Measurements from ENCODE around the gene JAM2.
"Not testable (repeated sequence)": the region's sequence is repeated elsewhere in the genome, so short reads cannot be mapped to it uniquely, and the experiment has no call there.

Gene JAM2

GRCh38 chr21:25701529-25701928 lies 62.5 kb downstream of the JAM2 start:
- no peak overlapping the region for H3K27ac Mint-ChIP-seq (ENCODE audit: low read depth)
- H3K4me3 Mint-ChIP-seq: no peak overlapping the region
- no peaks in the 10 kb centered on the region for H3K9me3 Mint-ChIP-seq
- no peaks in the 10 kb centered on the region for H3K4me1 Mint-ChIP-seq
- H3K27me3 Mint-ChIP-seq: no peaks in the 10 kb centered on the region
- H3K36me3 Mint-ChIP-seq (ENCODE audit: insufficient read depth): no peaks in the 10 kb centered on the region
- no peak for DNase-seq (ENCODE audit: low spot score in 2 of 2)
- no peak for ATAC-seq (replicated peaks; ENCODE audit: extremely low read depth, poor library complexity, severe bottlenecking)

GRCh38 chr21:25708467-25709065 lies 69.5 kb downstream of the JAM2 start:
- Mint-ChIP-seq H3K36me3 (ENCODE audit: insufficient read depth) (no peaks in the 10 kb centered on the region), H3K27me3 (no peaks in the 10 kb centered on the region), H3K4me3 (no peak overlapping the region), H3K4me1 (no peaks in the 10 kb centered on the region), H3K27ac (ENCODE audit: low read depth) (no peak overlapping the region), H3K9me3 (no peaks in the 10 kb centered on the region)
- DNase-seq (ENCODE audit: low spot score in 2 of 2) (no peak), ATAC-seq (replicated peaks; ENCODE audit: extremely low read depth, poor library complexity, severe bottlenecking) (peak; percentile 28)

GRCh38 chr21:25709684-25710265 lies 70.7 kb downstream of the JAM2 start:
- DNase-seq (ENCODE audit: low spot score in 2 of 2) (no peak), ATAC-seq (replicated peaks; ENCODE audit: extremely low read depth, poor library complexity, severe bottlenecking) (no peak)
- H3K36me3 Mint-ChIP-seq (ENCODE audit: insufficient read depth): no peaks in the 10 kb centered on the region
- no peak overlapping the region for H3K27ac Mint-ChIP-seq (ENCODE audit: low read depth)
- H3K9me3 Mint-ChIP-seq: no peaks in the 10 kb centered on the region
- no peak overlapping the region for H3K4me3 Mint-ChIP-seq
- H3K27me3 Mint-ChIP-seq: no peaks in the 10 kb centered on the region
- no peaks in the 10 kb centered on the region for H3K4me1 Mint-ChIP-seq

GRCh38 chr21:25710550-25710949 lies 71.5 kb downstream of the JAM2 start:
- no peaks in the 10 kb centered on the region for H3K27me3 Mint-ChIP-seq
- no peak overlapping the region for H3K27ac Mint-ChIP-seq (ENCODE audit: low read depth)
- no peaks in the 10 kb centered on the region for H3K9me3 Mint-ChIP-seq
- ATAC-seq (replicated peaks; ENCODE audit: extremely low read depth, poor library complexity, severe bottlenecking) (no peak), DNase-seq (ENCODE audit: low spot score in 2 of 2) (no peak)
- no peaks in the 10 kb centered on the region for H3K36me3 Mint-ChIP-seq (ENCODE audit: insufficient read depth)
- no peak overlapping the region for H3K4me3 Mint-ChIP-seq
- H3K4me1 Mint-ChIP-seq: no peaks in the 10 kb centered on the region

GRCh38 chr21:25714066-25714465 lies 75.0 kb downstream of the JAM2 start:
- H3K4me3 Mint-ChIP-seq; H3K4me1 Mint-ChIP-seq; ATAC-seq (replicated peaks; ENCODE audit: extremely low read depth, poor library complexity, severe bottlenecking); DNase-seq (ENCODE audit: low spot score in 2 of 2); H3K9me3 Mint-ChIP-seq; H3K27me3 Mint-ChIP-seq; H3K36me3 Mint-ChIP-seq (ENCODE audit: insufficient read depth); H3K27ac Mint-ChIP-seq (ENCODE audit: low read depth): not testable (repeated sequence)

- DNase-seq (ENCODE audit: low spot score in 2 of 2) (no peak), ATAC-seq (replicated peaks; ENCODE audit: extremely low read depth, poor library complexity, severe bottlenecking) (no peak)
- Mint-ChIP-seq H3K4me1 (no peaks in the 10 kb centered on the region), H3K27ac (ENCODE audit: low read depth) (no peak overlapping the region), H3K27me3 (no peaks in the 10 kb centered on the region), H3K4me3 (no peak overlapping the region), H3K9me3 (no peaks in the 10 kb centered on the region), H3K36me3 (ENCODE audit: insufficient read depth) (peaks cover 14% of the 10 kb centered on the region)
These were observed 78.6 kb downstream of the JAM2 start for GRCh38 chr21:25717491-25718147.

- H3K27ac Mint-ChIP-seq (ENCODE audit: low read depth): no peak overlapping the region
- H3K9me3 Mint-ChIP-seq: no peaks in the 10 kb centered on the region
- ATAC-seq (replicated peaks; ENCODE audit: extremely low read depth, poor library complexity, severe bottlenecking) (no peak), DNase-seq (ENCODE audit: low spot score in 2 of 2) (no peak)
- no peaks in the 10 kb centered on the region for H3K27me3 Mint-ChIP-seq
- peaks cover 41% of the 10 kb centered on the region for H3K36me3 Mint-ChIP-seq (ENCODE audit: insufficient read depth)
- no peak overlapping the region for H3K4me3 Mint-ChIP-seq
- no peaks in the 10 kb centered on the region for H3K4me1 Mint-ChIP-seq
These were observed 82.9 kb downstream of the JAM2 start for GRCh38 chr21:25721987-25722386.

GRCh38 chr21:25722631-25723030 lies 83.6 kb downstream of the JAM2 start:
- H3K27ac Mint-ChIP-seq (ENCODE audit: low read depth): no peak overlapping the region
- peaks cover 41% of the 10 kb centered on the region for H3K36me3 Mint-ChIP-seq (ENCODE audit: insufficient read depth)
- ATAC-seq (replicated peaks; ENCODE audit: extremely low read depth, poor library complexity, severe bottlenecking) (no peak), DNase-seq (ENCODE audit: low spot score in 2 of 2) (no peak)
- H3K27me3 Mint-ChIP-seq: no peaks in the 10 kb centered on the region
- H3K4me1 Mint-ChIP-seq: no peaks in the 10 kb centered on the region
- no peaks in the 10 kb centered on the region for H3K9me3 Mint-ChIP-seq
- no peak overlapping the region for H3K4me3 Mint-ChIP-seq

GRCh38 chr21:25732091-25732760 lies 93.2 kb downstream of the JAM2 start:
- peaks cover 35% of the 10 kb centered on the region for H3K4me1 Mint-ChIP-seq
- DNase-seq (ENCODE audit: low spot score in 2 of 2) (no peak), ATAC-seq (replicated peaks; ENCODE audit: extremely low read depth, poor library complexity, severe bottlenecking) (no peak)
- H3K9me3 Mint-ChIP-seq: no peaks in the 10 kb centered on the region
- peaks cover 37% of the 10 kb centered on the region for H3K36me3 Mint-ChIP-seq (ENCODE audit: insufficient read depth)
- H3K27me3 Mint-ChIP-seq: no peaks in the 10 kb centered on the region
- H3K27ac Mint-ChIP-seq (ENCODE audit: low read depth): no peak overlapping the region
- H3K4me3 Mint-ChIP-seq: no peak overlapping the region

GRCh38 chr21:25733859-25734653 lies 95.0 kb downstream of the JAM2 start:
- ATAC-seq (replicated peaks; ENCODE audit: extremely low read depth, poor library complexity, severe bottlenecking) (no peak), DNase-seq (ENCODE audit: low spot score in 2 of 2) (peak in 1 of 2 donors; percentile 14)
- Mint-ChIP-seq H3K4me1 (peaks cover 41% of the 10 kb centered on the region), H3K27me3 (no peaks in the 10 kb centered on the region), H3K9me3 (no peaks in the 10 kb centered on the region), H3K4me3 (peak overlapping the region; percentile 95), H3K27ac (ENCODE audit: low read depth) (peak overlapping the region; percentile 97), H3K36me3 (ENCODE audit: insufficient read depth) (peaks cover 26% of the 10 kb centered on the region)

GRCh38 chr21:25734654-25734903 lies 95.5 kb downstream of the JAM2 start:
- Mint-ChIP-seq H3K4me3 (peak overlapping the region; percentile 95), H3K27me3 (no peaks in the 10 kb centered on the region), H3K4me1 (peaks cover 46% of the 10 kb centered on the region), H3K27ac (ENCODE audit: low read depth) (peak overlapping the region; percentile 97), H3K36me3 (ENCODE audit: insufficient read depth) (peaks cover 26% of the 10 kb centered on the region), H3K9me3 (no peaks in the 10 kb centered on the region)
- ATAC-seq (replicated peaks; ENCODE audit: extremely low read depth, poor library complexity, severe bottlenecking): no peak
- no peak for DNase-seq (ENCODE audit: low spot score in 2 of 2)

- ATAC-seq (replicated peaks; ENCODE audit: extremely low read depth, poor library complexity, severe bottlenecking): peak; percentile 94
- H3K4me1 Mint-ChIP-seq: peaks cover 51% of the 10 kb centered on the region
- peak; percentile 96 to 99 for DNase-seq (ENCODE audit: low spot score in 2 of 2)
- H3K36me3 Mint-ChIP-seq (ENCODE audit: insufficient read depth): peaks cover 26% of the 10 kb centered on the region
- H3K4me3 Mint-ChIP-seq: peak within 1 kb of the TSS; percentile 95
- H3K27ac Mint-ChIP-seq (ENCODE audit: low read depth): peak within 1 kb of the TSS; percentile 97
- no peaks in the 10 kb centered on the region for H3K27me3 Mint-ChIP-seq
- H3K9me3 Mint-ChIP-seq: no peaks in the 10 kb centered on the region
These were observed 96.0 kb downstream of the JAM2 start, which contains the start of the genes ATP5PF and GABPA for GRCh38 chr21:25734904-25735645. Gene ATP5PF, minus strand, starts transcription at chr21:25734904. Its CDS starts 5,110 bp downstream, at chr21:25729794. Gene GABPA, plus strand, starts transcription at chr21:25734972. Its CDS starts 6,627 bp downstream, at chr21:25741599.
